A549 (cell line): ENCODE results near the gene MVP. TPM values are rescaled to one million over a fixed set of nuclear protein-coding genes. Genes with fewer than 3 reads are reported as not detected.

ENCODE experiments used
- ATAC-seq, 2 experiments: fragments of 200-7000 bp in 1 of 2; fragments of >200 bp in 1 of 2; cut with Nextera tagmentation in 1 of 2; cut with Tn5 transposase in 1 of 2; 3 replicates each; pipeline versions ENCODE4 v1.8.0 to v1.9.1; 2018 to 2020; ENCODE audit warnings: mild to moderate bottlenecking in 1 of 2, moderate library complexity in 1 of 2
- CTCF ChIA-PET: fragments of 300-600 bp; sonication (Branson Sonifier 250); formaldehyde crosslinking; extraction: SDS; loops from one replicate; lab custom pipeline; 2021; ENCODE audit warnings: antibody characterized with exemption, inconsistent platforms; lab: Yijun Ruan, JAX
- POLR2A ChIA-PET: fragments of 350-600 bp; formaldehyde crosslinking; extraction: SDS; loops from one replicate; lab custom pipeline; 2021; ENCODE audit warnings: antibody characterized with exemption, inconsistent platforms; lab: Yijun Ruan, JAX
- DNase-seq, 2 experiments: peaks; one replicate each; pipeline versions ENCODE4 v3.0.0 to v3.0.0-alpha.2; 2011 to 2016; ENCODE audit warnings: low read depth in 1 of 2, low spot score in 1 of 2
- FAIRE-seq: peaks from 2 replicates; lab custom pipeline; 2011; peaks lifted over from hg19 to GRCh38; lab: Jason Lieb, UNC
- H3K27ac ChIP-seq, 2 experiments: fragments of >200 bp; sonication (Bioruptor Twin); formaldehyde crosslinking; 3 replicates each; pipeline ENCODE4 v1.5.1; 2016 to 2017
- H3K4me1 ChIP-seq: fragments of >200 bp; sonication (Bioruptor Twin); formaldehyde crosslinking; 3 replicates; pipeline ENCODE4 v1.6.1; 2016
- H3K4me2 ChIP-seq: fragments of >200 bp; sonication (Bioruptor Twin); formaldehyde crosslinking; 3 replicates; pipeline ENCODE4 v1.6.1; 2016
- H3K4me3 ChIP-seq: fragments of >200 bp; sonication (Bioruptor Twin); formaldehyde crosslinking; 3 replicates; pipeline ENCODE4 v1.5.1; 2016
- H3K9me3 ChIP-seq: fragments of >200 bp; sonication (Bioruptor Twin); formaldehyde crosslinking; 3 replicates; pipeline ENCODE4 v1.6.1; 2016
- BCL3 ChIP-seq: fragments of >200 bp; sonication (Bioruptor Twin); formaldehyde crosslinking; IDR thresholded peaks from 3 replicates; pipeline ENCODE4 v1.6.1; 2016
- CBX2 ChIP-seq: fragments of 200-600 bp; sonication (generic); IDR thresholded peaks from 2 replicates; pipeline ENCODE4 v1.6.1; 2016; ENCODE audit warnings: low read depth, mild to moderate bottlenecking, borderline replicate concordance
- CBX8 ChIP-seq: fragments of 200-600 bp; sonication (generic); IDR thresholded peaks from 2 replicates; pipeline ENCODE4 v1.6.1; 2016
- CTCF ChIP-seq: fragments of >200 bp; sonication (Bioruptor Twin); formaldehyde crosslinking; IDR thresholded peaks from 3 replicates; pipeline ENCODE4 v1.5.1; 2016
- EHF ChIP-seq: fragments of 250-450 bp; sonication (Bioruptor Pico); IDR thresholded peaks from 2 replicates; pipeline ENCODE4 v1.5.0; 2020; ENCODE audit warnings: mild to moderate bottlenecking
- ELK1 ChIP-seq: fragments of 150-350 bp; IDR thresholded peaks from 2 replicates; pipeline ENCODE4 v1.6.1; 2014; ENCODE audit warnings: low read depth, mild to moderate bottlenecking, low read length
- FOSB ChIP-seq: fragments of 250-450 bp; sonication (Bioruptor Pico); IDR thresholded peaks from 2 replicates; pipeline ENCODE4 v1.5.0; 2020; ENCODE audit warnings: mild to moderate bottlenecking, moderate library complexity
- GATA3 ChIP-seq: IDR thresholded peaks from 2 replicates; pipeline ENCODE4 v1.6.1; 2012; ENCODE audit warnings: borderline replicate concordance
- HOXA7 ChIP-seq: fragments of 250-450 bp; sonication (Bioruptor Pico); IDR thresholded peaks from 2 replicates; pipeline ENCODE4 v1.5.0; 2020; ENCODE audit warnings: mild to moderate bottlenecking, moderate library complexity
- HOXB5 ChIP-seq: fragments of 250-450 bp; sonication (Bioruptor Pico); IDR thresholded peaks from 2 replicates; pipeline ENCODE4 v1.5.0; 2020; ENCODE audit warnings: mild to moderate bottlenecking, moderate library complexity
- KDM1A ChIP-seq: fragments of 200-600 bp; sonication (generic); IDR thresholded peaks from 2 replicates; pipeline ENCODE4 v1.6.1; 2016; ENCODE audit warnings: low read depth, mild to moderate bottlenecking
- MAZ ChIP-seq: fragments of 150-350 bp; IDR thresholded peaks from 2 replicates; pipeline ENCODE4 v1.6.1; 2014; ENCODE audit warnings: antibody characterized with exemption, low read depth, low read length, borderline replicate concordance
- NFE2L2 ChIP-seq: fragments of 150-350 bp; conservative IDR thresholded peaks from 2 replicates; pipeline ENCODE4 v1.6.1; 2014; ENCODE audit warnings: low read length
- PBX3 ChIP-seq: IDR thresholded peaks from 2 replicates; pipeline ENCODE4 v1.6.1; 2012
- PHF8 ChIP-seq: fragments of 200-600 bp; sonication (generic); IDR thresholded peaks from 2 replicates; pipeline ENCODE4 v1.6.1; 2016; ENCODE audit warnings: low read depth, mild to moderate bottlenecking, antibody characterized with exemption, moderate library complexity, borderline replicate concordance
- POLR2A ChIP-seq: IDR thresholded peaks from 2 replicates; pipeline ENCODE4 v1.6.1; 2012; ENCODE audit warnings: mild to moderate bottlenecking, low read length
- POLR2AphosphoS2 ChIP-seq: conservative IDR thresholded peaks from 2 replicates; pipeline ENCODE4 v1.6.1; 2012; ENCODE audit warnings: low read length, improper control_type of control experiment, inconsistent platforms
- RARB ChIP-seq: fragments of 250-450 bp; sonication (Bioruptor Pico); IDR thresholded peaks from 2 replicates; pipeline ENCODE4 v1.8.0; 2021; ENCODE audit warnings: mild to moderate bottlenecking, moderate library complexity
- RFX5 ChIP-seq: fragments of 450-650 bp; IDR thresholded peaks from 2 replicates; pipeline ENCODE4 v1.7.1; 2014; ENCODE audit warnings: antibody characterized with exemption, mild to moderate bottlenecking, moderate library complexity
- RNF2 ChIP-seq: fragments of 200-600 bp; sonication (generic); IDR thresholded peaks from 2 replicates; pipeline ENCODE4 v1.6.1; 2016; ENCODE audit warnings: low read depth, mild to moderate bottlenecking, antibody characterized with exemption, moderate library complexity, borderline replicate concordance
- SMC3 ChIP-seq: fragments of >200 bp; sonication (Bioruptor Twin); formaldehyde crosslinking; IDR thresholded peaks from 3 replicates; pipeline ENCODE4 v1.6.1; 2018; ENCODE audit warnings: inconsistent platforms
- SREBF2 ChIP-seq: fragments of 450-650 bp; IDR thresholded peaks from 2 replicates; pipeline ENCODE4 v1.6.1; 2014; ENCODE audit warnings: mild to moderate bottlenecking, moderate library complexity
- TFCP2L1 ChIP-seq: fragments of 250-450 bp; sonication (Bioruptor Pico); IDR thresholded peaks from 2 replicates; pipeline ENCODE4 v1.5.0; 2021; ENCODE audit warnings: mild to moderate bottlenecking
- USF2 ChIP-seq: fragments of 450-650 bp; IDR thresholded peaks from 2 replicates; pipeline ENCODE4 v1.6.1; 2014; ENCODE audit warnings: antibody characterized with exemption
- ZC3H11A ChIP-seq: fragments of 450-650 bp; IDR thresholded peaks from 2 replicates; pipeline ENCODE4 v1.6.1; 2014; ENCODE audit warnings: antibody characterized with exemption, mild to moderate bottlenecking
- ZFP36 ChIP-seq: fragments of 450-650 bp; IDR thresholded peaks from 2 replicates; pipeline ENCODE4 v1.6.1; 2014; ENCODE audit warnings: borderline replicate concordance; ENCODE audit not compliant: partially characterized antibody
- ZNF302 ChIP-seq: fragments of 250-450 bp; sonication (Bioruptor Pico); IDR thresholded peaks from 2 replicates; pipeline ENCODE4 v1.9.0; 2021; ENCODE audit warnings: inconsistent platforms, mild to moderate bottlenecking, moderate library complexity
- WGBS: methylation state at CpG from one replicate; pipeline ENCODE4 v1.1.6; 2017; ENCODE audit errors: missing lambda C conversion rate; 5-methylcytosine and 5-hydroxymethylcytosine counted together
- polyA plus RNA-seq, 4 experiments: library from polyadenylated mRNA; depleted of rRNA in 3 of 4; stranded (reverse); fragments of >200 nt; fragmentation: RNase III in 1 of 4; extraction: RNeasy Plus Mini Kit Qiagen cat#74134 plus additional on column Dnase treatment in 1 of 4; gene quantifications; 2 replicates in 3 of 4; 3 replicates in 1 of 4; pipeline ENCODE4 v1.2.3, GENCODE V29; 2011 to 2017

The MVP gene
- polyA plus RNA-seq, 2 of the 4 experiments (the other 2 are of a cell fraction): 73.3 to 106 TPM

- ATAC-seq: no peak
- no peak for DNase-seq
- no peak for TF ChIP-seq ZC3H11A
- no peak for TF ChIP-seq EHF (CRISPR knock-in tag)
- TF ChIP-seq TFCP2L1: no peak
- TF ChIP-seq RFX5: no peak
- TF ChIP-seq PHF8: no peak
- no peak for TF ChIP-seq RARB (CRISPR knock-in tag)
- TF ChIP-seq ZNF302: no peak
- TF ChIP-seq PBX3: no peak
- no peak for TF ChIP-seq GATA3
- no peak for TF ChIP-seq KDM1A
- TF ChIP-seq CBX2: no peak
- TF ChIP-seq ELK1: no peak
- TF ChIP-seq POLR2A: no peak
- no peak for TF ChIP-seq CTCF
- TF ChIP-seq CBX8: no peak
- no peak for TF ChIP-seq HOXB5 (CRISPR knock-in tag)
- TF ChIP-seq, all 56 proteins: peak for 0
- no peak overlapping the region for H3K4me2 ChIP-seq
- 97% methylated on average over 3 of the region's 3 CpGs for WGBS
- no peak for FAIRE-seq
- no peaks in the 10 kb centered on the region for H3K9me3 ChIP-seq
- POLR2A ChIA-PET: interaction anchor here (0.6 kb wide), 1 partner anchor 10 kb away, joined by 3 read pairs; no protein-coding TSS in a partner anchor
- H3K4me3 ChIP-seq: no peak overlapping the region
- CTCF ChIA-PET: interaction anchor here (0.7 to 1.4 kb wide), 5 partner anchors 13 to 103 kb away, joined by 3 to 4 read pairs (median 3); no protein-coding TSS in a partner anchor
- peaks cover 20% of the 10 kb centered on the region for H3K4me1 ChIP-seq
- no peak overlapping the region for H3K27ac ChIP-seq
Observed at GRCh38 chr16:29794231-29794710, 26.0 kb upstream of the MVP start.

- H3K4me3 ChIP-seq: no peak overlapping the region
- POLR2A ChIA-PET: no interaction called here
- FAIRE-seq (no peak), DNase-seq (no peak), ATAC-seq (no peak)
- peaks cover 13% of the 10 kb centered on the region for H3K4me1 ChIP-seq
- WGBS: 91% methylated on average over 8 of the region's 8 CpGs
- no peak overlapping the region for H3K27ac ChIP-seq
- no peaks in the 10 kb centered on the region for H3K9me3 ChIP-seq
- no peak overlapping the region for H3K4me2 ChIP-seq
- CTCF ChIA-PET: interaction anchor here (0.8 to 7.2 kb wide), 7 partner anchors 12 to 102 kb away, joined by 3 to 54 read pairs (median 9); partner anchors contain the start of genes KIF22, MVP and PAGR1
- TF ChIP-seq EHF (CRISPR knock-in tag) (no peak), SMC3 (no peak), RARB (CRISPR knock-in tag) (no peak), BCL3 (no peak), MAZ (no peak), PHF8 (no peak), USF2 (no peak), NFE2L2 (no peak), HOXA7 (CRISPR knock-in tag) (no peak), FOSB (CRISPR knock-in tag) (no peak), CBX2 (no peak), ZFP36 (no peak), RNF2 (no peak), KDM1A (no peak), POLR2AphosphoS2 (no peak), PBX3 (no peak), SREBF2 (no peak)
Observed at GRCh38 chr16:29802416-29802935, 17.8 kb upstream of the MVP start.
